Measurements from ENCODE around the gene KIAA1191. TPM values are rescaled to one million over a fixed set of nuclear protein-coding genes. Genes with fewer than 3 reads are reported as not detected.

KIAA1191 gene
- total and polyA plus RNA-seq, 9 of the 15 experiments (the other 6 are each of a cell fraction or from before 2014, with no cell fraction given) = 31.0 to 80.2 (median 45.7) TPM

- no peak for ATAC-seq
- no peaks in the 10 kb centered on the region for H4K20me1 ChIP-seq (replicated peaks; ENCODE audit: control insufficient read depth, insufficient read depth, low read length)
- H3K4me2 ChIP-seq (ENCODE audit: insufficient read depth, low read length) = no peak overlapping the region
- POLR2A ChIA-PET = no interaction called here
- in situ Hi-C loops (cut with MboI) = no loop called here
- CTCF ChIA-PET (ENCODE audit: low intra/inter-chr PET ratio) = no interaction called here
- H3K27me3 ChIP-seq (ENCODE audit: control insufficient read depth in 2 of 2, insufficient read depth in 2 of 2, low read length in 2 of 2) = no peaks in the 10 kb centered on the region
- intact Hi-C loops (cut with micrococcal nuclease) = no loop called here
- H3K27ac ChIP-seq (ENCODE audit: extremely low read depth, low read depth, low read length) = no peak overlapping the region
- H2AFZ ChIP-seq (ENCODE audit: low read depth, low read length) = no peak overlapping the region
- 84% methylated on average over 22 of the region's 22 CpGs for WGBS (ENCODE audit: insufficient coverage, low coverage, missing lambda C conversion rate)
- H3K36me3 ChIP-seq (ENCODE audit: control insufficient read depth, insufficient read depth, low read length) = peaks cover 22% of the 10 kb centered on the region; the same call in 1 of the 3 replicates
- H3K4me1 ChIP-seq (replicated peaks in 1 of 2; ENCODE audit: control insufficient read depth in 2 of 2, insufficient read depth in 2 of 2, low read length in 2 of 2) = peaks cover 5 to 24% of the 10 kb centered on the region in 2 experiments; a peak in 4 of 5 replicates
- no peak overlapping the region for H3K9ac ChIP-seq (ENCODE audit: insufficient read depth in 1 of 2, low read depth in 2 of 2, low read length in 2 of 2)
- BruUV-seq (replicated peaks) = no TSS peak
- H3K4me3 ChIP-seq = no peak overlapping the region
- TF ChIP-seq SAFB2 (IDR thresholded peaks at IDR 0.05; ENCODE audit: borderline replicate concordance, low read depth, low read length, severe bottlenecking) = no peak
- no peak for TF ChIP-seq HNRNPK (IDR thresholded peaks at IDR 0.05; ENCODE audit: low read depth, low read length, poor library complexity, severe bottlenecking)
- TF ChIP-seq BRD4 (IDR thresholded peaks at IDR 0.05) = no peak
- TF ChIP-seq NFXL1 (CRISPR knock-in tag; IDR thresholded peaks at IDR 0.05) = no peak
- no peak for TF ChIP-seq RB1 (IDR thresholded peaks at IDR 0.05; ENCODE audit: low read depth)
- no peak for TF ChIP-seq EGR1 (conservative IDR thresholded peaks at IDR 0.05)
- TF ChIP-seq IRF2 (CRISPR knock-in tag; IDR thresholded peaks at IDR 0.05) = no peak
- TF ChIP-seq DIDO1 (tag; IDR thresholded peaks at IDR 0.05; ENCODE audit: low read depth) = no peak
- TF ChIP-seq ZNF184 (CRISPR knock-in tag; IDR thresholded peaks at IDR 0.05) = no peak
- no peak for TF ChIP-seq GTF2F1 (IDR thresholded peaks at IDR 0.05; ENCODE audit: low read depth, low read length)
- no peak for TF ChIP-seq KAT8 (IDR thresholded peaks at IDR 0.05; ENCODE audit: low read depth)
- TF ChIP-seq TCF15 (CRISPR knock-in tag; IDR thresholded peaks at IDR 0.05) = no peak
- TF ChIP-seq TRIM28 (IDR thresholded peaks at IDR 0.05) = no peak
- no peak for TF ChIP-seq TAF9B (IDR thresholded peaks at IDR 0.05; ENCODE audit: partially characterized antibody)
- TF ChIP-seq TAF15 (IDR thresholded peaks at IDR 0.05; ENCODE audit: low read depth, low read length) = no peak
- no peak for TF ChIP-seq AFF1 (IDR thresholded peaks at IDR 0.05; ENCODE audit: low read depth in 1 of 2, partially characterized antibody in 2 of 2)
- no peak for TF ChIP-seq ILF3 (IDR thresholded peaks at IDR 0.05; ENCODE audit: borderline replicate concordance)
- TF ChIP-seq FIP1L1 (IDR thresholded peaks at IDR 0.05; ENCODE audit: low read depth, low read length, poor library complexity, severe bottlenecking) = no peak
- H3K79me2 ChIP-seq (ENCODE audit: control insufficient read depth, insufficient read depth, low read length) = no peaks in the 10 kb centered on the region
- peaks cover 1% of the 10 kb centered on the region for H3K9me1 ChIP-seq (ENCODE audit: control insufficient read depth, insufficient read depth, low read length)
- FAIRE-seq = no peak
- no peak for DNase-seq (ENCODE audit: extremely low read depth in 1 of 4, low spot score in 3 of 4)
- H3K9me3 ChIP-seq (replicated peaks; ENCODE audit: control insufficient read depth, insufficient read depth, low read depth, low read length) = no peaks in the 10 kb centered on the region
These were observed 40.0 kb upstream of the KIAA1191 start for GRCh38 chr5:176401281-176402205.
